IMR-90 (cell line): Measurements from ENCODE around the gene FABP7. TPM values are rescaled to one million over a fixed set of nuclear protein-coding genes. Genes with fewer than 3 reads are reported as not detected.

Experiments
- ATAC-seq: fragments of 200-7000 bp; cut with Tn5 transposase; 2 replicates; pipeline ENCODE4 v1.9.1; 2020; ENCODE audit warnings: low read depth, mild to moderate bottlenecking, moderate library complexity
- BruUV-seq: library from RNA; stranded (reverse); fragments of 400-500 nt; replicated peaks from 2 replicates; lab custom pipeline; 2021; lab: Mats Ljungman, UMichigan
- CTCF ChIA-PET: fragments of 300-600 bp; formaldehyde crosslinking; extraction: SDS; loops from one replicate; lab custom pipeline; 2021; ENCODE audit warnings: antibody characterized with exemption; lab: Yijun Ruan, JAX
- POLR2A ChIA-PET: fragments of 300-600 bp; sonication (Branson Sonifier 250); formaldehyde crosslinking; loops from one replicate; lab custom pipeline; 2022; ENCODE audit warnings: antibody characterized with exemption; ENCODE audit not compliant: unreplicated experiment; lab: Charles Lee
- DNase-seq: peaks from one replicate; pipeline ENCODE4 v3.0.0; 2013
- H2AFZ ChIP-seq: replicated peaks from 2 replicates; pipeline ENCODE3; 2013; ENCODE audit warnings: low read length, mild to moderate bottlenecking; ENCODE audit not compliant: poor library complexity
- H2AK5ac ChIP-seq: 2 replicates; pipeline ENCODE4 v1.6.1; 2013; ENCODE audit warnings: low read depth, low read length, inconsistent platforms
- H2AK9ac ChIP-seq: replicated peaks from 2 replicates; pipeline ENCODE3; 2013; ENCODE audit warnings: mild to moderate bottlenecking, low read depth, low read length, moderate library complexity; ENCODE audit not compliant: poor library complexity
- H2BK120ac ChIP-seq: 2 replicates; pipeline ENCODE4 v1.6.1; 2013; ENCODE audit warnings: low read depth, low read length, inconsistent platforms
- H2BK15ac ChIP-seq: 3 replicates; pipeline ENCODE4 v1.6.1; 2013; ENCODE audit warnings: low read depth, low read length, inconsistent platforms
- H2BK20ac ChIP-seq: 2 replicates; pipeline ENCODE4 v1.6.1; 2013; ENCODE audit warnings: low read depth, mild to moderate bottlenecking, inconsistent platforms, low read length, moderate library complexity
- H2BK5ac ChIP-seq: 2 replicates; pipeline ENCODE4 v1.6.1; 2013; ENCODE audit warnings: mild to moderate bottlenecking, low read depth, low read length, inconsistent platforms; ENCODE audit not compliant: poor library complexity, severe bottlenecking
- H3K14ac ChIP-seq: replicated peaks from 2 replicates; pipeline ENCODE4 v1.6.1; 2013; ENCODE audit warnings: low read depth, low read length, inconsistent platforms
- H3K18ac ChIP-seq: 2 replicates; pipeline ENCODE4 v1.6.1; 2013; ENCODE audit warnings: low read depth, low read length, control low read depth
- H3K23ac ChIP-seq: 2 replicates; pipeline ENCODE4 v1.6.1; 2013; ENCODE audit warnings: low read depth, low read length, inconsistent platforms
- H3K27ac ChIP-seq: 2 replicates; pipeline ENCODE4 v1.5.1; 2013; ENCODE audit warnings: mild to moderate bottlenecking, control low read depth, low read length; ENCODE audit not compliant: insufficient read depth
- H3K27me3 ChIP-seq: 2 replicates; pipeline ENCODE4 v1.6.1; 2013; ENCODE audit warnings: low read length; ENCODE audit not compliant: control insufficient read depth, insufficient read depth
- H3K36me3 ChIP-seq: 2 replicates; pipeline ENCODE4 v1.6.1; 2013; ENCODE audit warnings: low read length, mixed read lengths; ENCODE audit not compliant: control insufficient read depth, insufficient read depth
- H3K4ac ChIP-seq: 2 replicates; pipeline ENCODE4 v1.6.1; 2013; ENCODE audit warnings: low read depth, low read length, inconsistent platforms
- H3K4me1 ChIP-seq: 2 replicates; pipeline ENCODE4 v1.6.1; 2013; ENCODE audit warnings: low read length, mixed read lengths; ENCODE audit not compliant: control insufficient read depth, insufficient read depth
- H3K4me2 ChIP-seq: 2 replicates; pipeline ENCODE4 v1.6.1; 2013; ENCODE audit warnings: low read depth, mild to moderate bottlenecking, control low read depth, low read length, moderate library complexity
- H3K4me3 ChIP-seq: 2 replicates; pipeline ENCODE4 v1.5.1; 2013; ENCODE audit warnings: low read depth, mild to moderate bottlenecking, control low read depth, low read length, moderate library complexity; ENCODE audit not compliant: insufficient read depth
- H3K56ac ChIP-seq: 2 replicates; pipeline ENCODE4 v1.6.1; 2013; ENCODE audit warnings: low read length, inconsistent platforms; ENCODE audit not compliant: insufficient read depth; ENCODE audit errors: extremely low read depth
- H3K79me1 ChIP-seq, 2 experiments: 2 replicates each; pipeline ENCODE4 v1.6.1; 2013; ENCODE audit warnings: low read length in 2 of 2, inconsistent platforms in 1 of 2, low read depth in 1 of 2
- H3K9ac ChIP-seq: 2 replicates; pipeline ENCODE4 v1.6.1; 2013; ENCODE audit warnings: low read depth, low read length, control low read depth
- H3K9me1 ChIP-seq: 2 replicates; pipeline ENCODE4 v1.6.1; 2013; ENCODE audit warnings: low read length, inconsistent platforms; ENCODE audit not compliant: insufficient read depth
- H3K9me3 ChIP-seq: 2 replicates; pipeline ENCODE4 v1.6.1; 2013; ENCODE audit warnings: low read length; ENCODE audit not compliant: control insufficient read depth, insufficient read depth
- H4K20me1 ChIP-seq: 2 replicates; pipeline ENCODE4 v1.6.1; 2013; ENCODE audit warnings: low read length, inconsistent platforms; ENCODE audit not compliant: insufficient read depth
- H4K5ac ChIP-seq: 2 replicates; pipeline ENCODE4 v1.6.1; 2013; ENCODE audit warnings: mild to moderate bottlenecking, low read depth, low read length, control low read depth
- H4K8ac ChIP-seq, 2 experiments: 2 replicates each; pipeline ENCODE4 v1.6.1; 2013; ENCODE audit warnings: low read depth in 2 of 2, low read length in 2 of 2, control low read depth in 1 of 2, inconsistent platforms in 1 of 2
- H4K91ac ChIP-seq: 2 replicates; pipeline ENCODE4 v1.6.1; 2013; ENCODE audit warnings: low read depth, low read length, inconsistent platforms; ENCODE audit not compliant: insufficient read depth
- CEBPB ChIP-seq: IDR thresholded peaks from 2 replicates; pipeline ENCODE4 v1.6.1; 2012; ENCODE audit warnings: low read depth, low read length, improper control_type of control experiment
- CHD1 ChIP-seq: IDR thresholded peaks from 2 replicates; pipeline ENCODE4 v1.6.1; 2012; ENCODE audit warnings: low read depth, low read length, improper control_type of control experiment
- MAFK ChIP-seq: IDR thresholded peaks from 2 replicates; pipeline ENCODE4 v1.6.1; 2012; ENCODE audit warnings: low read depth, low read length, improper control_type of control experiment
- MAZ ChIP-seq: IDR thresholded peaks from 2 replicates; pipeline ENCODE4 v1.6.1; 2012; ENCODE audit warnings: low read depth, mild to moderate bottlenecking, low read length, improper control_type of control experiment, moderate library complexity, borderline replicate concordance
- RAD21 ChIP-seq: IDR thresholded peaks from 2 replicates; pipeline ENCODE4 v1.6.1; 2012; ENCODE audit warnings: low read length, improper control_type of control experiment
- RFX5 ChIP-seq: IDR thresholded peaks from 2 replicates; pipeline ENCODE4 v1.8.0; 2012; ENCODE audit warnings: low read depth, mild to moderate bottlenecking, low read length, moderate library complexity
- SMC3 ChIP-seq: fragments of 150-350 bp; IDR thresholded peaks from 2 replicates; pipeline ENCODE4 v1.6.1; 2016; ENCODE audit warnings: low read depth, mild to moderate bottlenecking, antibody characterized with exemption, low read length, moderate library complexity
- dilution Hi-C: fragments of 300-500 bp; cut with HindIII; formaldehyde crosslinking; loops from one replicate; pipeline ENCODE4 v1.14.3; 2018; ENCODE audit warnings: low sequenced_read_pairs; ENCODE audit not compliant: unreplicated experiment
- in situ Hi-C: fragments of 300-500 bp; cut with MboI; formaldehyde crosslinking; loops from 3 replicates; pipeline ENCODE4 v1.14.3; 2019; ENCODE audit warnings: low sequenced_read_pairs, inconsistent platforms, mixed read lengths
- intact Hi-C: fragments of 100-400 bp; cut with micrococcal nuclease; formaldehyde crosslinking; loops from 2 replicates; pipeline ENCODE4 v1.10.0; 2022
- polyA plus RNA-seq, 3 experiments: library from polyadenylated mRNA; depleted of rRNA; stranded (reverse); fragments of >200 nt; gene quantifications; 2 replicates each; pipeline ENCODE4 v1.2.3, GENCODE V29; 2012; ENCODE audit warnings: low replicate concordance in 1 of 3
- total RNA-seq: library from RNA; depleted of rRNA; stranded (reverse); fragments of >200 nt; gene quantifications from 2 replicates; pipeline ENCODE4 v1.2.3, GENCODE V29; 2012
- TF ChIP-seq, protein P1 (sequence below): fragments of 150-350 bp; IDR thresholded peaks from 2 replicates; pipeline ENCODE4 v1.6.1; 2017; ENCODE audit warnings: mild to moderate bottlenecking, antibody characterized with exemption, low read length, low read depth

The FABP7 gene
- total and polyA plus RNA-seq, 2 of the 4 experiments (the other 2 are of a cell fraction): not detected

DNA sequence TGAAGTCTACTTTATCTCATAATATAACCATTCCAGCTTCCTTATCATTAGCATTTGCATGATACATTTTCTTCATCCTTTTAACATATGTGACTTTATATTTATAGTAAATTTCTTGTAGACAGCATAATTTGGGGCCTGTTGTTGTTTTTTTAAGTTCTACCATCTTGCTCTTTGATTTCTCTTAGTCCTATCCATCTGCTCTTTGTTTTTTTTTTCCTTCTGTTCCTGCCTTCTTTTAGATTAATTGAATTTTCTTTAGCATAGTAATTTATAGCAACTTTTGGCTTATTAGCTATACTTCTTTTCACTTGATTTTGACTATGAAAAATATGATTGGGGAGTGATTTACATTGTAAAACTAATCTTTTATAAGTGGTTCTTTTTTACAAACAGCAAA, 19.2 kb upstream of the FABP7 start:
- no peak overlapping the region for H2BK20ac ChIP-seq
- no peak overlapping the region for H2BK5ac ChIP-seq
- H2AFZ ChIP-seq: no peak overlapping the region
- no peak overlapping the region for H2BK120ac ChIP-seq
- CTCF ChIA-PET: no interaction called here
- TF ChIP-seq MAFK: no peak
- TF ChIP-seq SMC3: no peak
- no peak for TF ChIP-seq CHD1
- TF ChIP-seq RAD21: no peak
- TF ChIP-seq RFX5: no peak
- TF ChIP-seq, protein P1, sequence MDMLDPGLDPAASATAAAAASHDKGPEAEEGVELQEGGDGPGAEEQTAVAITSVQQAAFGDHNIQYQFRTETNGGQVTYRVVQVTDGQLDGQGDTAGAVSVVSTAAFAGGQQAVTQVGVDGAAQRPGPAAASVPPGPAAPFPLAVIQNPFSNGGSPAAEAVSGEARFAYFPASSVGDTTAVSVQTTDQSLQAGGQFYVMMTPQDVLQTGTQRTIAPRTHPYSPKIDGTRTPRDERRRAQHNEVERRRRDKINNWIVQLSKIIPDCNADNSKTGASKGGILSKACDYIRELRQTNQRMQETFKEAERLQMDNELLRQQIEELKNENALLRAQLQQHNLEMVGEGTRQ: no peak
- TF ChIP-seq MAZ: no peak
- TF ChIP-seq CEBPB: no peak
- H3K9ac ChIP-seq: no peak overlapping the region
- H3K9me3 ChIP-seq: no peaks in the 10 kb centered on the region
- no peak overlapping the region for H4K5ac ChIP-seq
- no peak overlapping the region for H3K18ac ChIP-seq
- no peak overlapping the region for H3K4me2 ChIP-seq
- H3K27me3 ChIP-seq: no peaks in the 10 kb centered on the region
- intact Hi-C loops: no loop called here
- H2AK9ac ChIP-seq: no peak overlapping the region
- no peak overlapping the region for H3K4me3 ChIP-seq
- H3K4ac ChIP-seq: no peak overlapping the region
- H3K23ac ChIP-seq: no peak overlapping the region
- ATAC-seq (no peak), DNase-seq (no peak)
- H3K79me1 ChIP-seq: no peaks in the 10 kb centered on the region
- no peaks in the 10 kb centered on the region for H3K4me1 ChIP-seq
- H3K36me3 ChIP-seq: no peaks in the 10 kb centered on the region
- H4K91ac ChIP-seq: no peak overlapping the region
- H3K27ac ChIP-seq: no peak overlapping the region
- BruUV-seq: no TSS peak
- H3K9me1 ChIP-seq: no peaks in the 10 kb centered on the region
- H4K20me1 ChIP-seq: no peaks in the 10 kb centered on the region
- H4K8ac ChIP-seq: no peak overlapping the region
- POLR2A ChIA-PET: no interaction called here
- no peak overlapping the region for H2BK15ac ChIP-seq
- H2AK5ac ChIP-seq: no peak overlapping the region
- dilution Hi-C loops: no loop called here
- H3K14ac ChIP-seq: no peak overlapping the region
- H3K56ac ChIP-seq: no peak overlapping the region
- in situ Hi-C loops: no loop called here
